K562 (cell line): ENCODE results near the gene ZNRF2. TPM values are rescaled to one million over a fixed set of nuclear protein-coding genes. Genes with fewer than 3 reads are reported as not detected.

Source experiments
- ATAC-seq: fragments of 200-7000 bp; cut with Tn5 transposase; 3 replicates; pipeline ENCODE4 v1.9.1; 2020; ENCODE audit warnings: moderate library complexity
- BruUV-seq: library from RNA; stranded (reverse); fragments of 400-500 nt; replicated peaks from 2 replicates; lab custom pipeline; 2021; lab: Mats Ljungman, UMichigan
- CTCF ChIA-PET: fragments of 300-600 bp; formaldehyde crosslinking; extraction: SDS; loops from one replicate; lab custom pipeline; 2021; ENCODE audit warnings: low intra/inter-chr PET ratio; lab: Yijun Ruan, JAX
- POLR2A ChIA-PET: fragments of 300-600, 350-650 bp; sonication (Branson Sonifier 250); formaldehyde crosslinking; extraction: SDS; loops from one replicate; lab custom pipeline; 2021; ENCODE audit warnings: antibody characterized with exemption, inconsistent platforms; lab: Yijun Ruan, JAX
- DNase-seq, 4 experiments: peaks; one replicate each; pipeline versions ENCODE4 v3.0.0 to v3.0.0-alpha.2; 2011 to 2018; ENCODE audit warnings: low spot score in 3 of 4, mixed read lengths in 3 of 4; ENCODE audit errors: extremely low read depth in 1 of 4
- FAIRE-seq: peaks from 2 replicates; lab custom pipeline; 2011; peaks lifted over from hg19 to GRCh38; lab: Jason Lieb, UNC
- H2AFZ ChIP-seq: 2 replicates; pipeline ENCODE4 v1.6.0; 2011; ENCODE audit warnings: low read depth, low read length, control low read depth, inconsistent platforms
- H3K27ac ChIP-seq: fragments of 200-600 bp; 3 replicates; pipeline ENCODE4 v1.8.0; 2011; ENCODE audit warnings: low read depth, mild to moderate bottlenecking, control low read depth, inconsistent platforms, low read length, moderate library complexity, mixed read lengths; ENCODE audit errors: extremely low read depth
- H3K27me3 ChIP-seq, 2 experiments: fragments of 300-600 bp in 1 of 2; 2 replicates in 1 of 2; 3 replicates in 1 of 2; pipeline versions ENCODE4 v1.6.0 to v1.8.0; 2011; ENCODE audit warnings: inconsistent platforms in 2 of 2, low read length in 2 of 2, mild to moderate bottlenecking in 1 of 2, mixed read lengths in 1 of 2, moderate library complexity in 1 of 2; ENCODE audit not compliant: control insufficient read depth in 2 of 2, insufficient read depth in 2 of 2
- H3K36me3 ChIP-seq: fragments of 300-600 bp; 3 replicates; pipeline ENCODE4 v1.8.0; 2011; ENCODE audit warnings: mild to moderate bottlenecking, low read length, inconsistent platforms; ENCODE audit not compliant: control insufficient read depth, insufficient read depth
- H3K4me1 ChIP-seq, 2 experiments: fragments of 200-600 bp in 1 of 2; replicated peaks in 1 of 2; 2 replicates in 1 of 2; 3 replicates in 1 of 2; pipeline versions ENCODE4 v1.5.1 to v1.8.0; 2011; ENCODE audit warnings: inconsistent platforms in 2 of 2, low read length in 2 of 2, mild to moderate bottlenecking in 1 of 2, mixed read lengths in 1 of 2, moderate library complexity in 1 of 2; ENCODE audit not compliant: control insufficient read depth in 2 of 2, insufficient read depth in 2 of 2
- H3K4me2 ChIP-seq: 2 replicates; pipeline ENCODE4 v1.6.1; 2011; ENCODE audit warnings: low read length, control low read depth, inconsistent platforms, mixed read lengths; ENCODE audit not compliant: insufficient read depth
- H3K4me3 ChIP-seq: fragments of 200-600 bp; sonication (generic), shearing (Covaris generic); 2 replicates; pipeline ENCODE4 v1.5.1; 2016; ENCODE audit warnings: control low read depth, inconsistent platforms
- H3K79me2 ChIP-seq: fragments of 200-600 bp; 3 replicates; pipeline ENCODE4 v1.8.0; 2011; ENCODE audit warnings: low read length, inconsistent platforms; ENCODE audit not compliant: control insufficient read depth, insufficient read depth
- H3K9ac ChIP-seq, 2 experiments: 2 replicates each; pipeline versions ENCODE4 v1.6.0 to v1.6.1; 2011; ENCODE audit warnings: low read depth in 2 of 2, low read length in 2 of 2, control low read depth in 1 of 2, inconsistent platforms in 1 of 2, mild to moderate bottlenecking in 1 of 2, mixed read lengths in 1 of 2; ENCODE audit not compliant: insufficient read depth in 1 of 2
- H3K9me1 ChIP-seq: one replicate; pipeline ENCODE4 v1.6.0; 2011; ENCODE audit warnings: inconsistent platforms, mild to moderate bottlenecking, low read length, moderate library complexity; ENCODE audit not compliant: control insufficient read depth, insufficient read depth
- H3K9me3 ChIP-seq: replicated peaks from 2 replicates; pipeline ENCODE4 v1.5.1; 2011; ENCODE audit warnings: low read depth, low read length, inconsistent platforms; ENCODE audit not compliant: control insufficient read depth, insufficient read depth
- H4K20me1 ChIP-seq: replicated peaks from 2 replicates; pipeline ENCODE4 v1.6.1; 2011; ENCODE audit warnings: low read length, inconsistent platforms, mixed read lengths; ENCODE audit not compliant: control insufficient read depth, insufficient read depth
- ASH1L ChIP-seq: fragments of 450-650 bp; IDR thresholded peaks from 2 replicates; pipeline ENCODE4 v1.6.1; 2018; ENCODE audit warnings: borderline replicate concordance, mild to moderate bottlenecking, low read depth; ENCODE audit not compliant: partially characterized antibody
- EZH2 ChIP-seq: IDR thresholded peaks from 2 replicates; pipeline ENCODE4 v1.6.1; 2012; ENCODE audit warnings: low read depth, mild to moderate bottlenecking, inconsistent platforms, low read length, borderline replicate concordance
- KLF6 ChIP-seq: fragments of 250-450 bp; sonication (Bioruptor Pico); IDR thresholded peaks from 2 replicates; pipeline ENCODE4 v1.4.0; 2020; ENCODE audit warnings: mild to moderate bottlenecking, moderate library complexity, borderline replicate concordance
- MBD2 ChIP-seq: sonication (generic); IDR thresholded peaks from 2 replicates; pipeline ENCODE4 v1.6.1; 2016; ENCODE audit warnings: low read depth, borderline replicate concordance
- MTA3 ChIP-seq: fragments of 450-650 bp; formaldehyde crosslinking; IDR thresholded peaks from 2 replicates; pipeline ENCODE4 v1.6.1; 2017; ENCODE audit warnings: mild to moderate bottlenecking, borderline replicate concordance
- MTF1 ChIP-seq: fragments of 250-450 bp; sonication (Bioruptor Pico); IDR thresholded peaks from 2 replicates; pipeline ENCODE4 v1.9.0; 2021; ENCODE audit warnings: moderate library complexity, mild to moderate bottlenecking, inconsistent platforms, borderline replicate concordance
- NFIC ChIP-seq: fragments of 450-650 bp; IDR thresholded peaks from 2 replicates; pipeline ENCODE4 v1.6.1; 2017; ENCODE audit warnings: mild to moderate bottlenecking, inconsistent platforms
- PHF20 ChIP-seq: fragments of 450-650 bp; IDR thresholded peaks from 2 replicates; pipeline ENCODE4 v1.6.1; 2018; ENCODE audit not compliant: partially characterized antibody
- RUNX1 ChIP-seq: sonication (generic); IDR thresholded peaks from 2 replicates; pipeline ENCODE4 v1.6.1; 2016; ENCODE audit warnings: antibody characterized with exemption, low read depth
- SIN3B ChIP-seq: fragments of 450-650 bp; IDR thresholded peaks from 2 replicates; pipeline ENCODE4 v1.6.1; 2017; ENCODE audit warnings: low read depth, mild to moderate bottlenecking, moderate library complexity
- SMAD4 ChIP-seq: fragments of 250-450 bp; sonication (Bioruptor Pico); conservative IDR thresholded peaks from 2 replicates; pipeline ENCODE4 v1.8.0; 2021; ENCODE audit warnings: inconsistent platforms, mild to moderate bottlenecking, moderate library complexity
- SMARCA5 ChIP-seq: fragments of 450-650 bp; IDR thresholded peaks from 2 replicates; pipeline ENCODE4 v1.6.1; 2016
- SRSF7 ChIP-seq: fragments of 200-400 bp; formaldehyde crosslinking; optimal IDR thresholded peaks from 2 replicates; pipeline ENCODE3; 2017; ENCODE audit warnings: mild to moderate bottlenecking, low read depth, low read length
- TCFL5 ChIP-seq: fragments of 250-450 bp; sonication (Bioruptor Pico); conservative IDR thresholded peaks from 2 replicates; pipeline ENCODE4 v1.6.1; 2021; ENCODE audit warnings: mild to moderate bottlenecking, moderate library complexity, matching md5 sums
- ZNF140 ChIP-seq: fragments of 250-450 bp; sonication (Bioruptor Pico); IDR thresholded peaks from 2 replicates; pipeline ENCODE4 v1.8.0; 2021; ENCODE audit warnings: moderate library complexity, mild to moderate bottlenecking, inconsistent platforms
- ZNF408 ChIP-seq: fragments of 250-450 bp; sonication (Bioruptor Pico); IDR thresholded peaks from 2 replicates; pipeline ENCODE4 v1.4.0; 2020; ENCODE audit warnings: low read depth, mild to moderate bottlenecking, moderate library complexity
- WGBS: fragments of 100-300 bp; shearing (Covaris generic); methylation state at CpG from one replicate; pipeline ENCODE4 v1.1.6; 2016; ENCODE audit warnings: low coverage, mixed read lengths; ENCODE audit not compliant: insufficient coverage; ENCODE audit errors: missing lambda C conversion rate; 5-methylcytosine and 5-hydroxymethylcytosine counted together
- in situ Hi-C: fragments of 300-500 bp; cut with MboI; formaldehyde crosslinking; loops from 4 replicates; pipeline ENCODE4 v1.15.0; 2018; ENCODE audit warnings: inconsistent platforms, mixed read lengths
- intact Hi-C: fragments of 100-400 bp; cut with micrococcal nuclease; formaldehyde crosslinking; loops from 2 replicates; pipeline ENCODE4 v1.14.2; 2022
- polyA plus RNA-seq, 8 experiments: library from polyadenylated mRNA; depleted of rRNA in 4 of 8; stranded (reverse) in 5 of 8; unstranded in 3 of 8; fragments of >200 nt; fragmentation: Nextera tagmentation in 2 of 8; fragmentation: Illumina TruSeq in 1 of 8; extraction: Ambion mirVana in 2 of 8; extraction: Trizol in 1 of 8; gene quantifications; 2 replicates each; pipeline versions ENCODE4 v1.2.1 to v1.2.3, GENCODE V29; 2011 to 2014; ENCODE audit warnings: inconsistent platforms in 1 of 8, missing spikeins in 1 of 8
- total RNA-seq, 7 experiments: library from RNA; depleted of rRNA in 6 of 7; stranded (reverse); fragments of >200 nt in 6 of 7; fragmentation: Illumina TruSeq in 2 of 7; extraction: Trizol in 2 of 7; gene quantifications; 2 replicates each; pipeline versions ENCODE4 v1.2.1 to v1.2.3, GENCODE V29; 2011 to 2021; ENCODE audit warnings: low replicate concordance in 1 of 7
- TF ChIP-seq, protein P1 (sequence below): fragments of 450-650 bp; IDR thresholded peaks from 2 replicates; pipeline ENCODE4 v1.6.1; 2016; ENCODE audit warnings: low read depth, mild to moderate bottlenecking, moderate library complexity
- TF ChIP-seq, protein P2 (sequence below): fragments of 250-450 bp; sonication (Bioruptor Pico); IDR thresholded peaks from 2 replicates; pipeline ENCODE4 v1.8.0; 2021; ENCODE audit warnings: moderate library complexity, mild to moderate bottlenecking, inconsistent platforms
- TF ChIP-seq, protein P3 (sequence below): fragments of 450-650 bp; IDR thresholded peaks from 2 replicates; pipeline ENCODE4 v1.6.1; 2016

Gene ZNRF2
- total and polyA plus RNA-seq, 9 of the 15 experiments (the other 6 are each of a cell fraction or from before 2014, with no cell fraction given), result 1.1 to 13.9 (median 5.5) TPM

DNA sequence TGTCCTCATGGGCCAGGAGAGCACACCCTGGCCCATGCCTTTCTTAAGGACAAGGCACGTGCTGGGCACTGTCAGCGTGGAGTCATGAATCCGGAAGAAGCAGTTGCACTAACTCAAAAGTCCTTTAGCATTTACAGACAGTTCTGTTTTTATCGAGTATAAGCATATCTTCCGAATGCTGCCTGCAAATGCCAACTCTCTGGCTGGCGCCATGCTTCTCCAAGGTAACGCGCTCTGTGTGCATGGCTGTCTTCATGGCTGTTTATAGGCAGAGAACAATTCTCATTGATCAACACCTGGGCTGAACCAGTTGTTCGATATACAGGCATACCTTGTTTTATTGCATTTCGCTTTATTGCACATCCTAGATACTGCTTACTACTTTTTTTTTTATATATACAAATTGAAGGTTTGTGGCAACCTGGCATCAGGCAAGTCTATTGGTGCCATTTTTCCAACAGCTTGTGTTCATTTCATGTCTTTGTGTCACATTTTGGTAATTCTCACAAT, 28.0 kb upstream of the ZNRF2 start (continued):
- TF ChIP-seq, protein P1, sequence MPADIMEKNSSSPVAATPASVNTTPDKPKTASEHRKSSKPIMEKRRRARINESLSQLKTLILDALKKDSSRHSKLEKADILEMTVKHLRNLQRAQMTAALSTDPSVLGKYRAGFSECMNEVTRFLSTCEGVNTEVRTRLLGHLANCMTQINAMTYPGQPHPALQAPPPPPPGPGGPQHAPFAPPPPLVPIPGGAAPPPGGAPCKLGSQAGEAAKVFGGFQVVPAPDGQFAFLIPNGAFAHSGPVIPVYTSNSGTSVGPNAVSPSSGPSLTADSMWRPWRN, result no peak
- TF ChIP-seq MBD2, result no peak
- no peak for TF ChIP-seq ZNF140 (CRISPR knock-in tag)
- TF ChIP-seq TCFL5 (CRISPR knock-in tag), result no peak
- TF ChIP-seq SRSF7, result no peak
- no peak for TF ChIP-seq PHF20
- TF ChIP-seq, protein P2, sequence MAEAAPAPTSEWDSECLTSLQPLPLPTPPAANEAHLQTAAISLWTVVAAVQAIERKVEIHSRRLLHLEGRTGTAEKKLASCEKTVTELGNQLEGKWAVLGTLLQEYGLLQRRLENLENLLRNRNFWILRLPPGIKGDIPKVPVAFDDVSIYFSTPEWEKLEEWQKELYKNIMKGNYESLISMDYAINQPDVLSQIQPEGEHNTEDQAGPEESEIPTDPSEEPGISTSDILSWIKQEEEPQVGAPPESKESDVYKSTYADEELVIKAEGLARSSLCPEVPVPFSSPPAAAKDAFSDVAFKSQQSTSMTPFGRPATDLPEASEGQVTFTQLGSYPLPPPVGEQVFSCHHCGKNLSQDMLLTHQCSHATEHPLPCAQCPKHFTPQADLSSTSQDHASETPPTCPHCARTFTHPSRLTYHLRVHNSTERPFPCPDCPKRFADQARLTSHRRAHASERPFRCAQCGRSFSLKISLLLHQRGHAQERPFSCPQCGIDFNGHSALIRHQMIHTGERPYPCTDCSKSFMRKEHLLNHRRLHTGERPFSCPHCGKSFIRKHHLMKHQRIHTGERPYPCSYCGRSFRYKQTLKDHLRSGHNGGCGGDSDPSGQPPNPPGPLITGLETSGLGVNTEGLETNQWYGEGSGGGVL (CRISPR knock-in tag), result no peak
- TF ChIP-seq MTA3, result no peak

DNA sequence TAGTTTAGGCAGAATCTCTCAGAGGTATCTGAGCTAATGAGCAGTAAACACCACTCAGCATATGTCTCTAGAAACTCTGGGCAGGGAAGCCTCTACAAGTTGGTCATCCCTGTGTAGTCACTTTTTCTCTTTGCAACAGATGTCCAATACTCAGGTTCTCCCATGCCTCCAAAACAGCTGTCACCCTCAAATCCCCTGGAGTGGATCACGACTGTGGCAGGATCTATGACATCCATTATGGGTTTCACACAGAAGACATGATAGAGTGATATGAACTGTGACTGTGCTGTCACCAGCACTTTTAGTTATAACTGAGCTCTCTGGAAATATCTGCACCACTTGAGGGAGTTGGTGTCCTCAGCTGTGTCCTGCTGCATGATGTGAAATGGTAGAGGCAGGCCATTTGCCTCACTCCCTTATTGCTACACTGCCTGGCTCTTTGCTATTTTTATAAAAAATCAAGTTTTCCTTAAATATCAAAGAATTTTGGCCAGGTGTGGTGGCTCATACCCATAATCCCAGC, 24.1 kb upstream of the ZNRF2 start:
- H3K27me3 ChIP-seq, result peaks cover 5 to 9% of the 10 kb centered on the region in 2 experiments; a peak in 4 of 5 replicates
- H3K27ac ChIP-seq, result no peak overlapping the region
- no peaks in the 10 kb centered on the region for H3K9me3 ChIP-seq
- POLR2A ChIA-PET, result no interaction called here
- no peaks in the 10 kb centered on the region for H3K79me2 ChIP-seq
- H3K4me3 ChIP-seq, result no peak overlapping the region
- DNase-seq (no peak), ATAC-seq (no peak), FAIRE-seq (no peak)
- H2AFZ ChIP-seq, result no peak overlapping the region
- intact Hi-C loops (no loop called here), in situ Hi-C loops (no loop called here)
- CTCF ChIA-PET, result no interaction called here
- H3K9ac ChIP-seq, result no peak overlapping the region
- WGBS, result 17% methylated on average over 1 of the region's 1 CpG
- no peaks in the 10 kb centered on the region; a peak in 1 of 5 replicates for H3K4me1 ChIP-seq
- H4K20me1 ChIP-seq, result no peaks in the 10 kb centered on the region
- H3K9me1 ChIP-seq, result no peaks in the 10 kb centered on the region
- no TSS peak for BruUV-seq
- no peaks in the 10 kb centered on the region for H3K36me3 ChIP-seq
- no peak overlapping the region for H3K4me2 ChIP-seq
- no peak for TF ChIP-seq NFIC
- no peak for TF ChIP-seq SMAD4 (CRISPR knock-in tag)
- no peak for TF ChIP-seq RUNX1
- TF ChIP-seq, protein P3, sequence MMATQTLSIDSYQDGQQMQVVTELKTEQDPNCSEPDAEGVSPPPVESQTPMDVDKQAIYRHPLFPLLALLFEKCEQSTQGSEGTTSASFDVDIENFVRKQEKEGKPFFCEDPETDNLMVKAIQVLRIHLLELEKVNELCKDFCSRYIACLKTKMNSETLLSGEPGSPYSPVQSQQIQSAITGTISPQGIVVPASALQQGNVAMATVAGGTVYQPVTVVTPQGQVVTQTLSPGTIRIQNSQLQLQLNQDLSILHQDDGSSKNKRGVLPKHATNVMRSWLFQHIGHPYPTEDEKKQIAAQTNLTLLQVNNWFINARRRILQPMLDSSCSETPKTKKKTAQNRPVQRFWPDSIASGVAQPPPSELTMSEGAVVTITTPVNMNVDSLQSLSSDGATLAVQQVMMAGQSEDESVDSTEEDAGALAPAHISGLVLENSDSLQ, result no peak
- no peak for TF ChIP-seq ZNF408 (CRISPR knock-in tag)
- no peak for TF ChIP-seq ASH1L
- TF ChIP-seq SMARCA5, result no peak
- no peak for TF ChIP-seq EZH2
- no peak for TF ChIP-seq MTF1 (CRISPR knock-in tag)
- TF ChIP-seq SIN3B, result no peak
- no peak for TF ChIP-seq KLF6 (CRISPR knock-in tag)
